ENCODE data around the gene GLYATL2.

DNA sequence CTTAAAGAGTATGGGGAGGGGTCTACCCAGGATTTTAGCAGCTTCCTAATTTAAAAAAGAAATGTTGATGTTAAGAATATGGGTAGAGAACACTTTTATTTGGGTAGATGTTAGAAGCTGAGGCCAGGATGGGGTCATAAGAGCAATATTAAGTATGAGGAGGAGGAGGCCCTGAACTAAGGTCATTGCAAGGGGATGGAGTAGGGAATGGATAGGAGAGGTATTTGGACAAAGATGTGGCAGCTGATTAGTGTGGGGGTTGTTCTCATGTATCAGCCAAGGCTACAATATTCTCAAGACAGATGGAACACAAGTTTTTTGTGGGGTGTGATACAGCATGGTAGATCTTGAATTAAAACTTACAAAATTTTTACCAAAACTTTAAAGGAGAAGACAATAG lies 35.7 kb upstream of the GLYATL2 start:
- TF ChIP-seq, protein P1, sequence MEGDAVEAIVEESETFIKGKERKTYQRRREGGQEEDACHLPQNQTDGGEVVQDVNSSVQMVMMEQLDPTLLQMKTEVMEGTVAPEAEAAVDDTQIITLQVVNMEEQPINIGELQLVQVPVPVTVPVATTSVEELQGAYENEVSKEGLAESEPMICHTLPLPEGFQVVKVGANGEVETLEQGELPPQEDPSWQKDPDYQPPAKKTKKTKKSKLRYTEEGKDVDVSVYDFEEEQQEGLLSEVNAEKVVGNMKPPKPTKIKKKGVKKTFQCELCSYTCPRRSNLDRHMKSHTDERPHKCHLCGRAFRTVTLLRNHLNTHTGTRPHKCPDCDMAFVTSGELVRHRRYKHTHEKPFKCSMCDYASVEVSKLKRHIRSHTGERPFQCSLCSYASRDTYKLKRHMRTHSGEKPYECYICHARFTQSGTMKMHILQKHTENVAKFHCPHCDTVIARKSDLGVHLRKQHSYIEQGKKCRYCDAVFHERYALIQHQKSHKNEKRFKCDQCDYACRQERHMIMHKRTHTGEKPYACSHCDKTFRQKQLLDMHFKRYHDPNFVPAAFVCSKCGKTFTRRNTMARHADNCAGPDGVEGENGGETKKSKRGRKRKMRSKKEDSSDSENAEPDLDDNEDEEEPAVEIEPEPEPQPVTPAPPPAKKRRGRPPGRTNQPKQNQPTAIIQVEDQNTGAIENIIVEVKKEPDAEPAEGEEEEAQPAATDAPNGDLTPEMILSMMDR (IDR thresholded peaks at IDR 0.05; ENCODE audit: low read depth, low read length) = no peak
- TF ChIP-seq EZH2phosphoT487 (IDR thresholded peaks at IDR 0.05; ENCODE audit: low read depth) = no peak
